Neural cell (in vitro differentiated cells): ENCODE data around the gene OR51A2. TPM values are rescaled to one million over a fixed set of nuclear protein-coding genes. Genes with fewer than 3 reads are reported as not detected.

ENCODE experiments used
- H2AFZ ChIP-seq: fragments of 200-600, 300-800 bp; sonication (generic), shearing (Covaris generic); 2 replicates; pipeline ENCODE4 v1.6.0; 2014; ENCODE audit warnings: low read depth, mild to moderate bottlenecking, antibody characterized with exemption, low read length, moderate library complexity
- H3F3A ChIP-seq: fragments of 200-600 bp; shearing (Covaris generic); 2 replicates; pipeline ENCODE4 v1.6.1; 2016; ENCODE audit warnings: mild to moderate bottlenecking, moderate library complexity, mixed read lengths, antibody characterized with exemption, low read length; ENCODE audit not compliant: insufficient read depth, poor library complexity, severe bottlenecking
- H3K27ac ChIP-seq: fragments of 200-600, 300-800 bp; sonication (generic), shearing (Covaris generic); 2 replicates; pipeline ENCODE4 v1.5.1; 2014; ENCODE audit warnings: mild to moderate bottlenecking, low read length, moderate library complexity
- H3K27me3 ChIP-seq: fragments of 300-800, 200-600 bp; sonication (generic), shearing (Covaris generic); 2 replicates; pipeline ENCODE4 v1.6.0; 2014; ENCODE audit warnings: mild to moderate bottlenecking, low read depth, low read length, moderate library complexity; ENCODE audit not compliant: insufficient read depth
- H3K36me3 ChIP-seq: fragments of 300-800, 200-600 bp; sonication (generic), shearing (Covaris generic); 2 replicates; pipeline ENCODE4 v1.5.1; 2014; ENCODE audit warnings: mild to moderate bottlenecking, antibody characterized with exemption, low read length, moderate library complexity; ENCODE audit not compliant: insufficient read depth
- H3K4me2 ChIP-seq: fragments of 300-800, 200-600 bp; sonication (generic), shearing (Covaris generic); 2 replicates; pipeline ENCODE4 v1.6.0; 2014; ENCODE audit warnings: mild to moderate bottlenecking, low read length
- H3K4me3 ChIP-seq: fragments of 300-800, 200-600 bp; sonication (generic), shearing (Covaris generic); 2 replicates; pipeline ENCODE4 v1.5.1; 2014; ENCODE audit warnings: mild to moderate bottlenecking, low read length, moderate library complexity
- H3K79me2 ChIP-seq: fragments of 200-600 bp; shearing (Covaris generic); replicated peaks from 2 replicates; pipeline ENCODE4 v1.6.0; 2014; ENCODE audit warnings: mild to moderate bottlenecking, low read length, moderate library complexity; ENCODE audit not compliant: insufficient read depth
- H3K9ac ChIP-seq: fragments of 300-800, 200-600 bp; sonication (generic), shearing (Covaris generic); 2 replicates; pipeline ENCODE4 v1.6.1; 2016; ENCODE audit warnings: mild to moderate bottlenecking, low read length, mixed read lengths
- H3K9me2 ChIP-seq: fragments of 200-600 bp; shearing (Covaris generic); 2 replicates; pipeline ENCODE4 v1.6.1; 2016; ENCODE audit warnings: mild to moderate bottlenecking, low read length, mixed read lengths; ENCODE audit not compliant: insufficient read depth
- H3K9me3 ChIP-seq: fragments of 200-600, 300-800 bp; sonication (generic), shearing (Covaris generic); 2 replicates; pipeline ENCODE4 v1.6.1; 2016; ENCODE audit warnings: mild to moderate bottlenecking, mixed run types, low read length, moderate library complexity, mixed read lengths
- H4K20me1 ChIP-seq: fragments of 200-600 bp; shearing (Covaris generic); 2 replicates; pipeline ENCODE4 v1.6.1; 2016; ENCODE audit warnings: mild to moderate bottlenecking, mixed run types; ENCODE audit not compliant: insufficient read depth
- CTCF ChIP-seq: fragments of 450-650 bp; IDR thresholded peaks from 2 replicates; pipeline ENCODE4 v1.5.1; 2014; ENCODE audit warnings: antibody characterized with exemption, mild to moderate bottlenecking, moderate library complexity; ENCODE audit not compliant: poor library complexity, severe bottlenecking
- EP300 ChIP-seq: fragments of 450-650 bp; conservative IDR thresholded peaks from 2 replicates; pipeline ENCODE4 v1.6.1; 2014; ENCODE audit warnings: antibody characterized with exemption, mild to moderate bottlenecking, moderate library complexity; ENCODE audit not compliant: poor library complexity, severe bottlenecking
- EZH2 ChIP-seq: fragments of 200-600, 300-800 bp; shearing (Covaris generic), sonication (generic); IDR thresholded peaks from 2 replicates; pipeline ENCODE4 v1.6.1; 2014; ENCODE audit warnings: antibody characterized with exemption, low read length, borderline replicate concordance, mild to moderate bottlenecking; ENCODE audit not compliant: insufficient read depth, poor library complexity, severe bottlenecking
- MXI1 ChIP-seq: fragments of 450-650 bp; conservative IDR thresholded peaks from 2 replicates; pipeline ENCODE4 v1.6.1; 2014; ENCODE audit warnings: antibody characterized with exemption, mild to moderate bottlenecking; ENCODE audit not compliant: poor library complexity, severe bottlenecking
- POLR2AphosphoS5 ChIP-seq: IDR thresholded peaks from 2 replicates; pipeline ENCODE4 v1.6.1; 2012
- RAD21 ChIP-seq: fragments of 450-650 bp; conservative IDR thresholded peaks from 2 replicates; pipeline ENCODE4 v1.6.1; 2014; ENCODE audit warnings: antibody characterized with exemption, mild to moderate bottlenecking, moderate library complexity
- REST ChIP-seq: IDR thresholded peaks from 2 replicates; pipeline ENCODE4 v1.6.1; 2012; ENCODE audit warnings: borderline replicate concordance
- SMC3 ChIP-seq: fragments of 450-650 bp; conservative IDR thresholded peaks from 2 replicates; pipeline ENCODE4 v1.6.1; 2014; ENCODE audit warnings: antibody characterized with exemption, mild to moderate bottlenecking, moderate library complexity; ENCODE audit not compliant: poor library complexity
- TAF1 ChIP-seq: IDR thresholded peaks from 2 replicates; pipeline ENCODE4 v1.6.1; 2012; ENCODE audit warnings: low read depth
- polyA plus RNA-seq: library from polyadenylated mRNA; depleted of rRNA; stranded (reverse); fragments of >200 nt; gene quantifications from 2 replicates; pipeline ENCODE4 v1.2.3, GENCODE V29; 2014

The OR51A2 gene
- polyA plus RNA-seq, 1 donor from 2014 or later, result not detected

- no peak within 1 kb of the TSS for H3K4me3 ChIP-seq
- no peaks in the 10 kb centered on the region for H4K20me1 ChIP-seq
- H3K79me2 ChIP-seq, result no peaks in the 10 kb centered on the region
- no peak within 1 kb of the TSS for H3K9ac ChIP-seq
- no peaks in the 10 kb centered on the region for H3K9me2 ChIP-seq
- no peak within 1 kb of the TSS for H3K4me2 ChIP-seq
- H3K36me3 ChIP-seq, result no peaks in the 10 kb centered on the region
- no peak within 1 kb of the TSS for H3K27ac ChIP-seq
- TF ChIP-seq MXI1 (no peak), POLR2AphosphoS5 (no peak), EZH2 (no peak), CTCF (no peak), TAF1 (no peak), RAD21 (no peak), SMC3 (no peak), REST (no peak), EP300 (no peak)
- H3F3A ChIP-seq, result no peaks in the 10 kb centered on the region
- no peaks in the 10 kb centered on the region for H3K27me3 ChIP-seq
- H2AFZ ChIP-seq, result no peak within 1 kb of the TSS
- no peaks in the 10 kb centered on the region for H3K9me3 ChIP-seq
These were observed 8.0 kb downstream of the OR51A2 start, which contains the start of gene OR51A4 for GRCh38 chr11:4947505-4947904. Gene OR51A4, minus strand, starts transcription at chr11:4947605. Its CDS starts 505 bp downstream, at chr11:4947100.

- Histone ChIP-seq H3K79me2 (no peaks in the 10 kb centered on the region), H3K27me3 (no peaks in the 10 kb centered on the region), H3K27ac (no peak overlapping the region), H3K4me2 (no peak overlapping the region), H2AFZ (no peak overlapping the region), H3K36me3 (no peaks in the 10 kb centered on the region), H3F3A (no peaks in the 10 kb centered on the region), H3K9ac (no peak overlapping the region), H3K9me3 (no peaks in the 10 kb centered on the region), H3K9me2 (no peaks in the 10 kb centered on the region), H4K20me1 (no peaks in the 10 kb centered on the region), H3K4me3 (no peak overlapping the region)
- TF ChIP-seq MXI1 (no peak), POLR2AphosphoS5 (no peak), CTCF (no peak), EZH2 (no peak), TAF1 (no peak), RAD21 (no peak), SMC3 (no peak), EP300 (no peak)
These were observed 18.8 kb downstream of the OR51A2 start for GRCh38 chr11:4936745-4937144.
